MV-4-11 (cell line): Measurements from ENCODE around the gene ENPP5.
"Not testable (repeated sequence)": the region's sequence is repeated elsewhere in the genome, so short reads cannot be mapped to it uniquely, and the experiment has no call there.

Experiments
- DNase-seq: peaks from one replicate; lab custom pipeline; 2025; lab: John Stamatoyannopoulos, UW

ENPP5 gene

GRCh38 chr6:46175446-46175845 lies 4.7 kb upstream of the ENPP5 start:
- peak; percentile 15 for DNase-seq

- no peak for DNase-seq
These were observed 4.1 kb upstream of the ENPP5 start for GRCh38 chr6:46174904-46175303.

GRCh38 chr6:46172176-46172575 lies 1.4 kb upstream of the ENPP5 start:
- no peak for DNase-seq

GRCh38 chr6:46160102-46160501 lies 10.7 kb downstream of the ENPP5 start:
- DNase-seq, result no peak

- no peak for DNase-seq
These were observed 11.6 kb downstream of the ENPP5 start for GRCh38 chr6:46159229-46159628.

- no peak for DNase-seq
These were observed 14.1 kb downstream of the ENPP5 start for GRCh38 chr6:46156701-46157100.

- DNase-seq, result not testable (repeated sequence)
These were observed 21.7 kb downstream of the ENPP5 start for GRCh38 chr6:46149066-46149465.

- DNase-seq, result no peak
These were observed 26.5 kb downstream of the ENPP5 start for GRCh38 chr6:46144270-46144669.

- DNase-seq, result no peak
These were observed 32.5 kb downstream of the ENPP5 start for GRCh38 chr6:46138281-46138680.

GRCh38 chr6:46137387-46137786 lies 33.4 kb downstream of the ENPP5 start:
- no peak for DNase-seq

GRCh38 chr6:46136831-46137230 lies 33.9 kb downstream of the ENPP5 start:
- no peak for DNase-seq

- DNase-seq, result no peak
These were observed 35.6 kb downstream of the ENPP5 start for GRCh38 chr6:46135176-46135575.

GRCh38 chr6:46134216-46134615 lies 36.6 kb downstream of the ENPP5 start:
- DNase-seq, result no peak

- not testable (repeated sequence) for DNase-seq
These were observed 39.5 kb downstream of the ENPP5 start for GRCh38 chr6:46131291-46131690.

GRCh38 chr6:46130666-46131065 lies 40.1 kb downstream of the ENPP5 start:
- DNase-seq, result peak; percentile 41

- DNase-seq, result no peak
These were observed 40.9 kb downstream of the ENPP5 start, which contains the start of gene ENPP4 for GRCh38 chr6:46129629-46130511. Gene ENPP4, plus strand, starts transcription at chr6:46129989. Its CDS starts 9,595 bp downstream, at chr6:46139584.

GRCh38 chr6:46129291-46129628 lies 41.5 kb downstream of the ENPP5 start:
- no peak for DNase-seq

GRCh38 chr6:46128476-46128875 lies 42.3 kb downstream of the ENPP5 start:
- peak; percentile 20 for DNase-seq

- DNase-seq, result not testable (repeated sequence)
These were observed 51.1 kb downstream of the ENPP5 start for GRCh38 chr6:46119679-46120078.

GRCh38 chr6:46118836-46119235 lies 51.9 kb downstream of the ENPP5 start:
- no peak for DNase-seq

GRCh38 chr6:46118157-46118556 lies 52.6 kb downstream of the ENPP5 start:
- no peak for DNase-seq

- peak; percentile 41 for DNase-seq
These were observed 54.5 kb downstream of the ENPP5 start for GRCh38 chr6:46116289-46116688.

- no peak for DNase-seq
These were observed 55.1 kb downstream of the ENPP5 start for GRCh38 chr6:46115634-46116033.

GRCh38 chr6:46113370-46113769 lies 57.4 kb downstream of the ENPP5 start:
- DNase-seq, result no peak
